PC-9 (cell line): Measurements from ENCODE around the gene SORCS2.

Experiments used
- EZH2 ChIP-seq: fragments of 200-600 bp; sonication (generic); IDR thresholded peaks from 2 replicates; pipeline ENCODE4 v1.8.0; 2017; ENCODE audit warnings: antibody characterized with exemption, low read depth
- TF ChIP-seq, protein P1 (sequence below): fragments of 200-600 bp; sonication (generic); conservative IDR thresholded peaks from 2 replicates; pipeline ENCODE4 v1.6.1; 2017; ENCODE audit warnings: mixed run types, antibody characterized with exemption, mild to moderate bottlenecking, moderate library complexity

DNA sequence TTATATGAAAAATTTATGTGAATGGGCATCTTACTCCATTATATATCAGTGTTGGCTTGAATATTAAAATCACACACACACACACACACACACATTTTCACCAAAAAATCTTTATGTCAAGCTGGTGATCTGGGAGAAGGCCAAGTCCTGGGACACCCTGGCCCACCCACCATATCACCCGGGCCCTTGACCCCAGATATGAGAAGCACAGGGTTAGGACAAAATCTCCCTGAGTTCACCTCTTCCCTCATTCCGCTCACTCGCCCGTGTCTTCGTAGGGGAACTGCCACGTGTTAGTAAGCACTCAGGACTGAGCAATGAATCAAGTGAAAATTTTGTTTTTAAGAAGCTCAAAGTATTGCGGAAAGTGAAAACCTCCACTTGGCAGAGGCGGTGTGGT is 346.2 kb downstream of the SORCS2 start:
- TF ChIP-seq, protein P1, sequence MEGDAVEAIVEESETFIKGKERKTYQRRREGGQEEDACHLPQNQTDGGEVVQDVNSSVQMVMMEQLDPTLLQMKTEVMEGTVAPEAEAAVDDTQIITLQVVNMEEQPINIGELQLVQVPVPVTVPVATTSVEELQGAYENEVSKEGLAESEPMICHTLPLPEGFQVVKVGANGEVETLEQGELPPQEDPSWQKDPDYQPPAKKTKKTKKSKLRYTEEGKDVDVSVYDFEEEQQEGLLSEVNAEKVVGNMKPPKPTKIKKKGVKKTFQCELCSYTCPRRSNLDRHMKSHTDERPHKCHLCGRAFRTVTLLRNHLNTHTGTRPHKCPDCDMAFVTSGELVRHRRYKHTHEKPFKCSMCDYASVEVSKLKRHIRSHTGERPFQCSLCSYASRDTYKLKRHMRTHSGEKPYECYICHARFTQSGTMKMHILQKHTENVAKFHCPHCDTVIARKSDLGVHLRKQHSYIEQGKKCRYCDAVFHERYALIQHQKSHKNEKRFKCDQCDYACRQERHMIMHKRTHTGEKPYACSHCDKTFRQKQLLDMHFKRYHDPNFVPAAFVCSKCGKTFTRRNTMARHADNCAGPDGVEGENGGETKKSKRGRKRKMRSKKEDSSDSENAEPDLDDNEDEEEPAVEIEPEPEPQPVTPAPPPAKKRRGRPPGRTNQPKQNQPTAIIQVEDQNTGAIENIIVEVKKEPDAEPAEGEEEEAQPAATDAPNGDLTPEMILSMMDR: no peak
- TF ChIP-seq EZH2: no peak
